Stomach (tissue), 9 donors: ENCODE results near the gene HSPBP1. TPM values are rescaled to one million over a fixed set of nuclear protein-coding genes. Genes with fewer than 3 reads are reported as not detected.

Experiments
- DNase-seq, 2 donors: peaks; one replicate each; pipeline versions ENCODE4 v3.0.0 to v3.0.0-alpha.2; 2013 to 2019
- H3K27ac ChIP-seq, 5 donors: fragments of 200-600 bp in 4 of 5; sonication (generic) in 4 of 5; one replicate each; pipeline ENCODE4 v1.5.1; 2013 to 2019; ENCODE audit warnings: mild to moderate bottlenecking in 1 of 5, moderate library complexity in 1 of 5
- H3K27me3 ChIP-seq, 3 donors: fragments of 200-600 bp; sonication (generic); one replicate each; pipeline ENCODE4 v1.5.1; 2017 to 2019; ENCODE audit warnings: mixed run types in 1 of 3
- H3K36me3 ChIP-seq, 4 donors: fragments of 200-600 bp; sonication (generic); 1 replicate in 3 of 4; 2 replicates in 1 of 4; pipeline ENCODE4 v1.5.1; 2016 to 2019
- H3K4me1 ChIP-seq, 4 donors: fragments of 200-600 bp; sonication (generic); one replicate each; pipeline ENCODE4 v1.5.1; 2016 to 2019
- H3K4me3 ChIP-seq, 4 donors: fragments of 200-600 bp; sonication (generic) in 3 of 4; one replicate each; pipeline ENCODE4 v1.5.1; 2016 to 2019; ENCODE audit warnings: mild to moderate bottlenecking in 1 of 4
- H3K9me3 ChIP-seq, 4 donors: fragments of 200-600 bp; sonication (generic); one replicate each; pipeline ENCODE4 v1.5.1; 2016 to 2019
- EP300 ChIP-seq: sonication (generic); formaldehyde crosslinking; IDR thresholded peaks from one replicate; pipeline ENCODE4 v1.6.1; 2017; ENCODE audit warnings: antibody characterized with exemption
- POLR2A ChIP-seq, 4 donors: fragments of 450-650 bp; IDR thresholded peaks; one replicate each; pipeline ENCODE4 v1.6.1; 2016; ENCODE audit warnings: antibody characterized with exemption in 4 of 4, control low read depth in 2 of 4, mild to moderate bottlenecking in 1 of 4, moderate library complexity in 1 of 4
- POLR2AphosphoS5 ChIP-seq, 3 donors: sonication (generic); formaldehyde crosslinking; IDR thresholded peaks; one replicate each; pipeline ENCODE4 v1.6.1; 2016; ENCODE audit warnings: antibody characterized with exemption in 3 of 3
- WGBS, 5 donors: extraction: QIAGEN DNeasy Blood & Tissue Kit in 3 of 5; methylation state at CpG; one replicate each; pipeline versions ENCODE4 v1.1.5 to v1.1.7; 2013 to 2018; 5-methylcytosine and 5-hydroxymethylcytosine counted together
- intact Hi-C: fragments of 100-400 bp; cut with DNase I; formaldehyde crosslinking; loops from one replicate; pipeline ENCODE4 v1.15.1; 2023; ENCODE audit warnings: low total_unique reads
- polyA plus RNA-seq, 3 donors: library from polyadenylated mRNA; stranded (reverse); fragments of 200-250 nt; gene quantifications; one replicate each; pipeline ENCODE4 v1.2.3, GENCODE V29; 2013
- total RNA-seq, 5 donors: library from RNA; depleted of rRNA; stranded (reverse); fragments of >200 nt; gene quantifications; one replicate each; pipeline versions ENCODE4 v1.1.0 to v1.2.3, GENCODE V29; 2014 to 2016
- TF ChIP-seq, protein P1 (sequence below), 7 experiments: fragments of 450-650 bp in 4 of 7; fragments of 200-600 bp in 3 of 7; sonication (generic) in 3 of 7; IDR thresholded peaks; one replicate each; pipeline ENCODE4 v1.5.1; 2016 to 2019; ENCODE audit warnings: antibody characterized with exemption in 7 of 7, control low read depth in 2 of 7, mild to moderate bottlenecking in 1 of 7
- donor health status: healthy with polysubstance abuse.
- donor health status: Bipolar disorder and iron deficiency.
- donor health status: healthy.

HSPBP1 gene
- total and polyA plus RNA-seq, 8 donors: 5.3 to 69.2 (median 26.3) TPM

GRCh38 chr19:55264531-55264930 lies 15.4 kb downstream of the HSPBP1 start:
- no peak overlapping the region for H3K27ac ChIP-seq
- 82 to 91% (median 86%) methylated on average over 5 of the region's 5 CpGs for WGBS, 5 donors
- TF ChIP-seq EP300 (no peak), POLR2AphosphoS5 (IDR thresholded peaks at IDR 0.05) (no peak), POLR2A (IDR thresholded peaks at IDR 0.05) (no peak)
- TF ChIP-seq, protein P1, sequence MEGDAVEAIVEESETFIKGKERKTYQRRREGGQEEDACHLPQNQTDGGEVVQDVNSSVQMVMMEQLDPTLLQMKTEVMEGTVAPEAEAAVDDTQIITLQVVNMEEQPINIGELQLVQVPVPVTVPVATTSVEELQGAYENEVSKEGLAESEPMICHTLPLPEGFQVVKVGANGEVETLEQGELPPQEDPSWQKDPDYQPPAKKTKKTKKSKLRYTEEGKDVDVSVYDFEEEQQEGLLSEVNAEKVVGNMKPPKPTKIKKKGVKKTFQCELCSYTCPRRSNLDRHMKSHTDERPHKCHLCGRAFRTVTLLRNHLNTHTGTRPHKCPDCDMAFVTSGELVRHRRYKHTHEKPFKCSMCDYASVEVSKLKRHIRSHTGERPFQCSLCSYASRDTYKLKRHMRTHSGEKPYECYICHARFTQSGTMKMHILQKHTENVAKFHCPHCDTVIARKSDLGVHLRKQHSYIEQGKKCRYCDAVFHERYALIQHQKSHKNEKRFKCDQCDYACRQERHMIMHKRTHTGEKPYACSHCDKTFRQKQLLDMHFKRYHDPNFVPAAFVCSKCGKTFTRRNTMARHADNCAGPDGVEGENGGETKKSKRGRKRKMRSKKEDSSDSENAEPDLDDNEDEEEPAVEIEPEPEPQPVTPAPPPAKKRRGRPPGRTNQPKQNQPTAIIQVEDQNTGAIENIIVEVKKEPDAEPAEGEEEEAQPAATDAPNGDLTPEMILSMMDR (IDR thresholded peaks at IDR 0.05): no peak
- no peak overlapping the region for H3K4me3 ChIP-seq
- no peaks in the 10 kb centered on the region for H3K9me3 ChIP-seq
- H3K36me3 ChIP-seq: peaks cover 7 to 37% (median 29%) of the 10 kb centered on the region in 4 donors
- no peak for DNase-seq
- intact Hi-C loops: no loop called here
- no peaks in the 10 kb centered on the region for H3K27me3 ChIP-seq
- peaks cover 6 to 8% (median 6%) of the 10 kb centered on the region in 4 donors for H3K4me1 ChIP-seq

- WGBS, 5 donors: 93 to 97% (median 95%) methylated on average over 8 to 9 of the region's 9 CpGs
- no peak overlapping the region for H3K4me3 ChIP-seq
- TF ChIP-seq EP300: no peak
- TF ChIP-seq, protein P1 (IDR thresholded peaks at IDR 0.05): no peak
- no peak for TF ChIP-seq POLR2AphosphoS5 (IDR thresholded peaks at IDR 0.05)
- TF ChIP-seq POLR2A (IDR thresholded peaks at IDR 0.05): no peak
- H3K27ac ChIP-seq: no peak overlapping the region
- intact Hi-C loops: no loop called here
- DNase-seq: no peak
- peaks cover 7 to 25% (median 20%) of the 10 kb centered on the region in 4 donors for H3K36me3 ChIP-seq
- H3K9me3 ChIP-seq: no peaks in the 10 kb centered on the region
- no peaks in the 10 kb centered on the region for H3K27me3 ChIP-seq
- peaks cover 9 to 17% (median 14%) of the 10 kb centered on the region in 4 donors for H3K4me1 ChIP-seq
Measured at GRCh38 chr19:55262359-55262758, 17.6 kb downstream of the HSPBP1 start.

- no peak for TF ChIP-seq EP300
- no peak for TF ChIP-seq POLR2A (IDR thresholded peaks at IDR 0.05)
- TF ChIP-seq, protein P1 (IDR thresholded peaks at IDR 0.05): no peak
- no peak for TF ChIP-seq POLR2AphosphoS5 (IDR thresholded peaks at IDR 0.05)
- no peak overlapping the region for H3K4me3 ChIP-seq
- H3K27ac ChIP-seq: no peak overlapping the region
- no peaks in the 10 kb centered on the region for H3K27me3 ChIP-seq
- H3K9me3 ChIP-seq: no peaks in the 10 kb centered on the region
- H3K4me1 ChIP-seq: peaks cover 16 to 24% (median 21%) of the 10 kb centered on the region in 4 donors
- no peak for DNase-seq
- intact Hi-C loops: no loop called here
- 87 to 92% (median 90%) methylated on average over 12 to 13 of the region's 13 CpGs for WGBS, 5 donors
- H3K36me3 ChIP-seq: peaks cover 7 to 20% (median 20%) of the 10 kb centered on the region in 4 donors
Measured at GRCh38 chr19:55261671-55262126, 18.2 kb downstream of the HSPBP1 start.

- Histone ChIP-seq H3K4me3 (peak overlapping the region; percentile 66 to 98 (median 93)), H3K27me3 (no peaks in the 10 kb centered on the region), H3K4me1 (peaks cover 35 to 44% (median 41%) of the 10 kb centered on the region in 4 donors), H3K36me3 (peaks cover 4 to 10% (median 8%) of the 10 kb centered on the region in 4 donors), H3K9me3 (no peaks in the 10 kb centered on the region), H3K27ac (peak overlapping the region; percentile 60 to 95 (median 92))
- intact Hi-C loops: no loop called here
- DNase-seq: no peak
- TF ChIP-seq POLR2A (IDR thresholded peaks at IDR 0.05) (no peak), POLR2AphosphoS5 (IDR thresholded peaks at IDR 0.05) (no peak), EP300 (no peak)
- TF ChIP-seq, protein P1 (IDR thresholded peaks at IDR 0.05): no peak
- 35 to 45% (median 41%) methylated on average over 28 to 29 of the region's 29 CpGs for WGBS, 5 donors
Measured at GRCh38 chr19:55259540-55260210, 20.2 kb downstream of the HSPBP1 start.
